ENCODE data around the gene SUSD5. TPM values are rescaled to one million over a fixed set of nuclear protein-coding genes. Genes with fewer than 3 reads are reported as not detected.

SUSD5 gene
- total and polyA plus RNA-seq, 2 of the 13 experiments (the other 11 are each of a cell fraction or from before 2014, with no cell fraction given), result not detected

DNA sequence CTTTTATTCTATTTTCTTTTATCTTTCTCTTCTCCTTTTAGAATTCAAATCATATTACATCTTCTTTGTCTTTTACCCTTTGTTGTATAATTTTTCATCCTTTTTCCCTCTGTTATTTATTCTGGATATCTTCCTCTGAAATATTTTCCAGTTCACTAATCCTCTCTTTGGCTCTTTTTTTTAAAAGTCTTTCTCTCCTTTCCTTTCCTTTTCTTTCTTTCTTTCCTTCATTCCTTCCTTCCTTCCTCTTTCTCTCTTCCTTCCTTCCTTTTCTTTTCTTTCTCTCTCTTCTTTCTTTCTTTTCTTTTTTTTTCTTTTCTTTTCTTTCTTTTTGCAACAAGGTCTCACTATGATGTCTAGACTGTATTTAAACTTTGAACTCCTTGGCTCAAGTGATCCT is 9.3 kb downstream of the SUSD5 start:
- ATAC-seq (no peak), DNase-seq (ENCODE audit: low spot score) (no peak), FAIRE-seq (no peak)
- no peak overlapping the region for H3K4me2 ChIP-seq (ENCODE audit: low read depth, low read length)
- no peaks in the 10 kb centered on the region for H3K36me3 ChIP-seq (replicated peaks in 1 of 2; ENCODE audit: control insufficient read depth in 1 of 2, insufficient read depth in 2 of 2, low read length in 2 of 2)
- no peak overlapping the region for H3K4me3 ChIP-seq (replicated peaks in 1 of 3; ENCODE audit: insufficient read depth in 1 of 3, low read depth in 2 of 3, low read length in 3 of 3)
- ChIA-PET POLR2A (no interaction called here), CTCF (ENCODE audit: low intra/inter-chr PET ratio, low total read pairs) (no interaction called here)
- H3K27me3 ChIP-seq (ENCODE audit: control insufficient read depth in 1 of 2, insufficient read depth in 2 of 2, low read length in 2 of 2), result peaks cover 0 to 9% of the 10 kb centered on the region in 2 experiments; a peak in 1 of 5 replicates
- no peak overlapping the region for H2AFZ ChIP-seq (ENCODE audit: low read length)
- H3K4me1 ChIP-seq (ENCODE audit: insufficient read depth, low read length), result no peaks in the 10 kb centered on the region
- H3K9me3 ChIP-seq (ENCODE audit: low read length), result no peaks in the 10 kb centered on the region
- no peak overlapping the region for H3K9ac ChIP-seq (ENCODE audit: insufficient read depth, low read depth, low read length)
- no peak overlapping the region for H3K27ac ChIP-seq (ENCODE audit: extremely low read length, insufficient read depth, low read length)
- TF ChIP-seq ZUFSP (CRISPR knock-in tag; IDR thresholded peaks at IDR 0.05; ENCODE audit: borderline replicate concordance), result no peak
- TF ChIP-seq YY1 (IDR thresholded peaks at IDR 0.05; ENCODE audit: insufficient read depth, insufficient replicate concordance, low read depth, low read length), result no peak
- TF ChIP-seq, protein P1, sequence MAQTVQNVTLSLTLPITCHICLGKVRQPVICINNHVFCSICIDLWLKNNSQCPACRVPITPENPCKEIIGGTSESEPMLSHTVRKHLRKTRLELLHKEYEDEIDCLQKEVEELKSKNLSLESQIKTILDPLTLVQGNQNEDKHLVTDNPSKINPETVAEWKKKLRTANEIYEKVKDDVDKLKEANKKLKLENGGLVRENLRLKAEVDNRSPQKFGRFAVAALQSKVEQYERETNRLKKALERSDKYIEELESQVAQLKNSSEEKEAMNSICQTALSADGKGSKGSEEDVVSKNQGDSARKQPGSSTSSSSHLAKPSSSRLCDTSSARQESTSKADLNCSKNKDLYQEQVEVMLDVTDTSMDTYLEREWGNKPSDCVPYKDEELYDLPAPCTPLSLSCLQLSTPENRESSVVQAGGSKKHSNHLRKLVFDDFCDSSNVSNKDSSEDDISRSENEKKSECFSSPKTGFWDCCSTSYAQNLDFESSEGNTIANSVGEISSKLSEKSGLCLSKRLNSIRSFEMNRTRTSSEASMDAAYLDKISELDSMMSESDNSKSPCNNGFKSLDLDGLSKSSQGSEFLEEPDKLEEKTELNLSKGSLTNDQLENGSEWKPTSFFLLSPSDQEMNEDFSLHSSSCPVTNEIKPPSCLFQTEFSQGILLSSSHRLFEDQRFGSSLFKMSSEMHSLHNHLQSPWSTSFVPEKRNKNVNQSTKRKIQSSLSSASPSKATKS (CRISPR knock-in tag; IDR thresholded peaks at IDR 0.05), result no peak
- TF ChIP-seq ZNF225 (CRISPR knock-in tag; IDR thresholded peaks at IDR 0.05), result no peak
- TF ChIP-seq, protein P2, sequence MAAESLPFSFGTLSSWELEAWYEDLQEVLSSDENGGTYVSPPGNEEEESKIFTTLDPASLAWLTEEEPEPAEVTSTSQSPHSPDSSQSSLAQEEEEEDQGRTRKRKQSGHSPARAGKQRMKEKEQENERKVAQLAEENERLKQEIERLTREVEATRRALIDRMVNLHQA (CRISPR knock-in tag; IDR thresholded peaks at IDR 0.05), result no peak
- TF ChIP-seq, protein P3, sequence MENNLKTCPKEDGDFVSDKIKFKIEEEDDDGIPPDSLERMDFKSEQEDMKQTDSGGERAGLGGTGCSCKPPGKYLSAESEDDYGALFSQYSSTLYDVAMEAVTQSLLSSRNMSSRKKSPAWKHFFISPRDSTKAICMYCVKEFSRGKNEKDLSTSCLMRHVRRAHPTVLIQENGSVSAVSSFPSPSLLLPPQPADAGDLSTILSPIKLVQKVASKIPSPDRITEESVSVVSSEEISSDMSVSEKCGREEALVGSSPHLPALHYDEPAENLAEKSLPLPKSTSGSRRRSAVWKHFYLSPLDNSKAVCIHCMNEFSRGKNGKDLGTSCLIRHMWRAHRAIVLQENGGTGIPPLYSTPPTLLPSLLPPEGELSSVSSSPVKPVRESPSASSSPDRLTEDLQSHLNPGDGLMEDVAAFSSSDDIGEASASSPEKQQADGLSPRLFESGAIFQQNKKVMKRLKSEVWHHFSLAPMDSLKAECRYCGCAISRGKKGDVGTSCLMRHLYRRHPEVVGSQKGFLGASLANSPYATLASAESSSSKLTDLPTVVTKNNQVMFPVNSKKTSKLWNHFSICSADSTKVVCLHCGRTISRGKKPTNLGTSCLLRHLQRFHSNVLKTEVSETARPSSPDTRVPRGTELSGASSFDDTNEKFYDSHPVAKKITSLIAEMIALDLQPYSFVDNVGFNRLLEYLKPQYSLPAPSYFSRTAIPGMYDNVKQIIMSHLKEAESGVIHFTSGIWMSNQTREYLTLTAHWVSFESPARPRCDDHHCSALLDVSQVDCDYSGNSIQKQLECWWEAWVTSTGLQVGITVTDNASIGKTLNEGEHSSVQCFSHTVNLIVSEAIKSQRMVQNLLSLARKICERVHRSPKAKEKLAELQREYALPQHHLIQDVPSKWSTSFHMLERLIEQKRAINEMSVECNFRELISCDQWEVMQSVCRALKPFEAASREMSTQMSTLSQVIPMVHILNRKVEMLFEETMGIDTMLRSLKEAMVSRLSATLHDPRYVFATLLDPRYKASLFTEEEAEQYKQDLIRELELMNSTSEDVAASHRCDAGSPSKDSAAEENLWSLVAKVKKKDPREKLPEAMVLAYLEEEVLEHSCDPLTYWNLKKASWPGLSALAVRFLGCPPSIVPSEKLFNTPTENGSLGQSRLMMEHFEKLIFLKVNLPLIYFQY (CRISPR knock-in tag; IDR thresholded peaks at IDR 0.05; ENCODE audit: borderline replicate concordance), result no peak
- no peak for TF ChIP-seq ZNF552 (CRISPR knock-in tag; IDR thresholded peaks at IDR 0.05; ENCODE audit: borderline replicate concordance)
- TF ChIP-seq, protein P4, sequence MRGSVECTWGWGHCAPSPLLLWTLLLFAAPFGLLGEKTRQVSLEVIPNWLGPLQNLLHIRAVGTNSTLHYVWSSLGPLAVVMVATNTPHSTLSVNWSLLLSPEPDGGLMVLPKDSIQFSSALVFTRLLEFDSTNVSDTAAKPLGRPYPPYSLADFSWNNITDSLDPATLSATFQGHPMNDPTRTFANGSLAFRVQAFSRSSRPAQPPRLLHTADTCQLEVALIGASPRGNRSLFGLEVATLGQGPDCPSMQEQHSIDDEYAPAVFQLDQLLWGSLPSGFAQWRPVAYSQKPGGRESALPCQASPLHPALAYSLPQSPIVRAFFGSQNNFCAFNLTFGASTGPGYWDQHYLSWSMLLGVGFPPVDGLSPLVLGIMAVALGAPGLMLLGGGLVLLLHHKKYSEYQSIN (CRISPR knock-in tag; IDR thresholded peaks at IDR 0.05; ENCODE audit: borderline replicate concordance), result no peak
- TF ChIP-seq ZNF543 (CRISPR knock-in tag; IDR thresholded peaks at IDR 0.05), result no peak
- no peak for TF ChIP-seq ZNF557 (CRISPR knock-in tag; IDR thresholded peaks at IDR 0.05)
- TF ChIP-seq CC2D1A (CRISPR knock-in tag; IDR thresholded peaks at IDR 0.05), result no peak
- no peak for TF ChIP-seq ZNF124 (CRISPR knock-in tag; IDR thresholded peaks at IDR 0.05)
- BruUV-seq (replicated peaks), result no TSS peak
- in situ Hi-C loops (cut with HindIII; ENCODE audit: extremely low pct_ligation_motif_present, low pct_unique_long_range_greater_than_20kb) (no loop called here), intact Hi-C loops (cut with micrococcal nuclease; ENCODE audit: unreplicated experiment) (no loop called here)
- no peaks in the 10 kb centered on the region for H3K79me2 ChIP-seq (ENCODE audit: insufficient read depth, low read length)
- no peaks in the 10 kb centered on the region for H4K20me1 ChIP-seq (ENCODE audit: insufficient read depth, low read length)
